Measurements from ENCODE around the gene TMEM223.

DNA sequence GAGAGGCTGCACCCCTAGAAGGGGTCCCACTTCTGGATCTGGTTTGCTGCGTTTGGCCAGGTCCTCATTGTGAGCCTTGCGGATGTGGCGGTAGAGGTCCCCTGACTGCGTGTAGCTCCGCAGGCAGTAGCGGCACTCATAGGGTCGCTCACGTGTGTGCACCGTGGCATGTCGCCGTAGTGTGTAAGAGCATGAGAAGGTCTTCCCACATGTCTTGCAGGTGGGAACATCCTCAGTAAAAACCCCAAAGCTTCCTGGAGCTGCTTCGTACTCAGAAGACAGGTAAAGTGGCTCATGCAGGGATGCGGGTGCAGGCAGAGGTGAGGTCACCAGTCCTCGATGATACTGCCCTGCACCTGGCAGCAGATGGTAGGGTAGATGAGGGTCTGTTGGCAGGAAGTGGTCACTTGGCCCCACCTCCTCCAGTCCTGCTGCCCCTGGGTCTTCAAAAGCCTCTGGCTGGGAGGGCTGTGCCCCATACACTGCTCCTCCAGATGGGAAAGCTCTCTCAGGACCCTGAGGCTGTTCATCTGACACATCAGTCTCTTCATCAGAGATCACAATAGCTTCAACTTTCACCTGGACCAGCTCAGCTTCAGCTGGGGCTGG, 39.5 kb downstream of the TMEM223 start:
- TF ChIP-seq, protein P1, sequence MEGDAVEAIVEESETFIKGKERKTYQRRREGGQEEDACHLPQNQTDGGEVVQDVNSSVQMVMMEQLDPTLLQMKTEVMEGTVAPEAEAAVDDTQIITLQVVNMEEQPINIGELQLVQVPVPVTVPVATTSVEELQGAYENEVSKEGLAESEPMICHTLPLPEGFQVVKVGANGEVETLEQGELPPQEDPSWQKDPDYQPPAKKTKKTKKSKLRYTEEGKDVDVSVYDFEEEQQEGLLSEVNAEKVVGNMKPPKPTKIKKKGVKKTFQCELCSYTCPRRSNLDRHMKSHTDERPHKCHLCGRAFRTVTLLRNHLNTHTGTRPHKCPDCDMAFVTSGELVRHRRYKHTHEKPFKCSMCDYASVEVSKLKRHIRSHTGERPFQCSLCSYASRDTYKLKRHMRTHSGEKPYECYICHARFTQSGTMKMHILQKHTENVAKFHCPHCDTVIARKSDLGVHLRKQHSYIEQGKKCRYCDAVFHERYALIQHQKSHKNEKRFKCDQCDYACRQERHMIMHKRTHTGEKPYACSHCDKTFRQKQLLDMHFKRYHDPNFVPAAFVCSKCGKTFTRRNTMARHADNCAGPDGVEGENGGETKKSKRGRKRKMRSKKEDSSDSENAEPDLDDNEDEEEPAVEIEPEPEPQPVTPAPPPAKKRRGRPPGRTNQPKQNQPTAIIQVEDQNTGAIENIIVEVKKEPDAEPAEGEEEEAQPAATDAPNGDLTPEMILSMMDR (conservative IDR thresholded peaks at IDR 0.05; ENCODE audit: low read length), result no peak
- TF ChIP-seq EZH2phosphoT487 (IDR thresholded peaks at IDR 0.05; ENCODE audit: borderline replicate concordance), result no peak
